ENCODE measurements around the gene GRHL3. TPM values are rescaled to one million over a fixed set of nuclear protein-coding genes. Genes with fewer than 3 reads are reported as not detected.

Gene GRHL3
- total and polyA plus RNA-seq, 2 donors (not counting 3 experiments of a cell fraction or from before 2014, with no cell fraction given), result not detected

DNA sequence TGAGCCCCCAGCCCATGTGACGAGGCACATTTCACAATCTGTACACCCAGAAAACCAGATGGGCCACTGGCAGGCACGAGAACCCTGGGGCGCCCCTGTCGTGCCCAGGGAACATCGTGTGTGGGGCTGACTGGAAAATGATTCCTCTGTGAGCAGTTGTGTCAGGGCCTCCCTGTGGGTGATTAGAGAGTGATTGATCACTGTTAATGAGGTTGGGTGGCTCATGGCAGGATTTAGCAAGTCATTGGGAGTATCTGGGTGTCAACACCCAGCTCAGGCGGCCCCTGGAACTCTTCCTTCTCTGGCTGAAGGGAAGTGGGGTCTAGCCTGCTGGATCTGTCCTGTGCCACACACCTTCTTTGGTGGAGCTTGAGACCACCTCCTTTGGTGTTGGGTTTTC lies 5.7 kb downstream of the GRHL3 start:
- POLR2A ChIA-PET, result no interaction called here
- dilution Hi-C loops (cut with MboI; ENCODE audit: extremely low pct_ligation_motif_present, low sequenced_read_pairs), result no loop called here
- CTCF ChIA-PET, result interaction anchor here (1.2 kb wide), 1 partner anchor 68 kb away, joined by 4 read pairs; no protein-coding TSS in a partner anchor

More for the DNA sequence above, 5.7 kb downstream of the GRHL3 start:
- Histone ChIP-seq H2AFZ (ENCODE audit: low read depth, low read length) (no peak overlapping the region), H3K36me3 (ENCODE audit: control insufficient read depth in 2 of 2, extremely low read depth in 1 of 2, insufficient read depth in 2 of 2, low read length in 2 of 2) (no peaks in the 10 kb centered on the region), H3K79me2 (ENCODE audit: control insufficient read depth, insufficient read depth, low read length) (no peaks in the 10 kb centered on the region), H3K4me2 (ENCODE audit: insufficient read depth, low read length) (no peak overlapping the region), H3K9me1 (replicated peaks; ENCODE audit: control insufficient read depth, extremely low read depth, insufficient read depth, low read length) (no peaks in the 10 kb centered on the region), H3K4me1 (ENCODE audit: control insufficient read depth, extremely low read depth, insufficient read depth, low read length) (peaks cover 5% of the 10 kb centered on the region), H3K9me3 (replicated peaks; ENCODE audit: control insufficient read depth, insufficient read depth, low read length) (no peaks in the 10 kb centered on the region), H3K9ac (replicated peaks; ENCODE audit: extremely low read depth, insufficient read depth, low read length) (no peak overlapping the region), H4K20me1 (replicated peaks; ENCODE audit: control insufficient read depth, extremely low read depth, insufficient read depth, low read length) (no peaks in the 10 kb centered on the region), H3K27me3 (ENCODE audit: control insufficient read depth in 2 of 2, insufficient read depth in 2 of 2, low read length in 2 of 2) (peaks cover 52 to 71% of the 10 kb centered on the region in 2 experiments), H3K27ac (ENCODE audit: insufficient read depth, low read depth, low read length) (no peak overlapping the region), H3K4me3 (replicated peaks in 1 of 3; ENCODE audit: insufficient read depth in 1 of 3, low read depth in 1 of 3, low read length in 3 of 3) (no peak overlapping the region)
- no peak for TF ChIP-seq MYC (IDR thresholded peaks at IDR 0.05; ENCODE audit: low read depth, low read length)
- TF ChIP-seq POLR2AphosphoS5 (IDR thresholded peaks at IDR 0.05; ENCODE audit: insufficient read depth, low read depth, low read length), result no peak
- TF ChIP-seq POLR2A (IDR thresholded peaks at IDR 0.05; ENCODE audit: low read depth, low read length), result no peak
- no peak for TF ChIP-seq GATA2 (IDR thresholded peaks at IDR 0.05; ENCODE audit: insufficient read depth, insufficient read length, low read depth, low read length)
- TF ChIP-seq, protein P1, sequence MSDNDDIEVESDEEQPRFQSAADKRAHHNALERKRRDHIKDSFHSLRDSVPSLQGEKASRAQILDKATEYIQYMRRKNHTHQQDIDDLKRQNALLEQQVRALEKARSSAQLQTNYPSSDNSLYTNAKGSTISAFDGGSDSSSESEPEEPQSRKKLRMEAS (IDR thresholded peaks at IDR 0.05; ENCODE audit: insufficient read depth, insufficient read length), result no peak
- TF ChIP-seq, protein P2, sequence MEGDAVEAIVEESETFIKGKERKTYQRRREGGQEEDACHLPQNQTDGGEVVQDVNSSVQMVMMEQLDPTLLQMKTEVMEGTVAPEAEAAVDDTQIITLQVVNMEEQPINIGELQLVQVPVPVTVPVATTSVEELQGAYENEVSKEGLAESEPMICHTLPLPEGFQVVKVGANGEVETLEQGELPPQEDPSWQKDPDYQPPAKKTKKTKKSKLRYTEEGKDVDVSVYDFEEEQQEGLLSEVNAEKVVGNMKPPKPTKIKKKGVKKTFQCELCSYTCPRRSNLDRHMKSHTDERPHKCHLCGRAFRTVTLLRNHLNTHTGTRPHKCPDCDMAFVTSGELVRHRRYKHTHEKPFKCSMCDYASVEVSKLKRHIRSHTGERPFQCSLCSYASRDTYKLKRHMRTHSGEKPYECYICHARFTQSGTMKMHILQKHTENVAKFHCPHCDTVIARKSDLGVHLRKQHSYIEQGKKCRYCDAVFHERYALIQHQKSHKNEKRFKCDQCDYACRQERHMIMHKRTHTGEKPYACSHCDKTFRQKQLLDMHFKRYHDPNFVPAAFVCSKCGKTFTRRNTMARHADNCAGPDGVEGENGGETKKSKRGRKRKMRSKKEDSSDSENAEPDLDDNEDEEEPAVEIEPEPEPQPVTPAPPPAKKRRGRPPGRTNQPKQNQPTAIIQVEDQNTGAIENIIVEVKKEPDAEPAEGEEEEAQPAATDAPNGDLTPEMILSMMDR (IDR thresholded peaks at IDR 0.05; ENCODE audit: extremely low read depth in 1 of 2, insufficient read depth in 1 of 2, low read depth in 1 of 2, low read length in 2 of 2), result no peak
- no peak for TF ChIP-seq FOS (IDR thresholded peaks at IDR 0.05; ENCODE audit: borderline replicate concordance, insufficient read depth, low read length)
- TF ChIP-seq JUN (IDR thresholded peaks at IDR 0.05; ENCODE audit: borderline replicate concordance, insufficient read depth, insufficient read length, low read depth), result no peak
- TF ChIP-seq EZH2 (IDR thresholded peaks at IDR 0.05; ENCODE audit: borderline replicate concordance, low read depth, low read length, severe bottlenecking), result no peak
- no TSS peak for BruUV-seq (replicated peaks)
- intact Hi-C loops (cut with micrococcal nuclease), result no loop called here
- no peak for DNase-seq (ENCODE audit: low read depth, low spot score)
- no peak for FAIRE-seq
